HG02852 (cell line): ENCODE results near the gene SDK2.
A peak's percentile ranks its signal among the peaks of the same experiment; 100 is the strongest.

Experiments used
- ATAC-seq: cut with Tn5 transposase; IDR thresholded peaks from one replicate; pipeline ENCODE4 v1.9.1; 2021; ENCODE audit warnings: mild to moderate bottlenecking, moderate library complexity; ENCODE audit not compliant: unreplicated experiment

Gene SDK2

GRCh38 chr17:73431401-73432205, 212.6 kb downstream of the SDK2 start:
- ATAC-seq, result no peak

GRCh38 chr17:73430848-73431247, 213.4 kb downstream of the SDK2 start:
- no peak for ATAC-seq

GRCh38 chr17:73430165-73430680, 214.0 kb downstream of the SDK2 start:
- ATAC-seq, result no peak

- peak; percentile 70 for ATAC-seq
Observed at GRCh38 chr17:73429440-73430164, 214.6 kb downstream of the SDK2 start.

GRCh38 chr17:73427198-73427597, 217.0 kb downstream of the SDK2 start:
- no peak for ATAC-seq

- ATAC-seq, result no peak
Observed at GRCh38 chr17:73424571-73424970, 219.7 kb downstream of the SDK2 start.

GRCh38 chr17:73423806-73424205, 220.4 kb downstream of the SDK2 start:
- no peak for ATAC-seq

GRCh38 chr17:73423159-73423715, 221.0 kb downstream of the SDK2 start:
- ATAC-seq, result no peak

GRCh38 chr17:73422121-73422520, 222.1 kb downstream of the SDK2 start:
- no peak for ATAC-seq

GRCh38 chr17:73420897-73421296, 223.3 kb downstream of the SDK2 start:
- ATAC-seq, result no peak

GRCh38 chr17:73419881-73420280, 224.4 kb downstream of the SDK2 start:
- no peak for ATAC-seq

GRCh38 chr17:73419051-73419450, 225.2 kb downstream of the SDK2 start:
- ATAC-seq, result no peak

- ATAC-seq, result no peak
Observed at GRCh38 chr17:73415782-73416181, 228.5 kb downstream of the SDK2 start.

GRCh38 chr17:73414171-73414955, 229.9 kb downstream of the SDK2 start:
- no peak for ATAC-seq

GRCh38 chr17:73412914-73413313, 231.3 kb downstream of the SDK2 start:
- no peak for ATAC-seq

- no peak for ATAC-seq
Observed at GRCh38 chr17:73411313-73411747, 232.9 kb downstream of the SDK2 start.

GRCh38 chr17:73410586-73411312, 233.5 kb downstream of the SDK2 start:
- ATAC-seq, result no peak

GRCh38 chr17:73404246-73404645, 240.0 kb downstream of the SDK2 start:
- ATAC-seq, result no peak

GRCh38 chr17:73402466-73402865, 241.8 kb downstream of the SDK2 start:
- ATAC-seq, result no peak

- no peak for ATAC-seq
Observed at GRCh38 chr17:73401911-73402310, 242.3 kb downstream of the SDK2 start.
